ENCODE data around the gene WDR55.
"Not testable (repeated sequence)": the region's sequence is repeated elsewhere in the genome, so short reads cannot be mapped to it uniquely, and the experiment has no call there.

Gene WDR55

GRCh38 chr5:140711794-140712193, 47.1 kb downstream of the WDR55 start:
- H3K4me3 ChIP-seq (ENCODE audit: low read length in 2 of 2), result peak overlapping the region in 1 of 2 donors; percentile 82
- no peak overlapping the region for H3K9ac ChIP-seq (ENCODE audit: low read length in 2 of 2)
- H3K36me3 ChIP-seq (ENCODE audit: control insufficient read depth in 2 of 2, insufficient read depth in 2 of 2, low read length in 2 of 2), result no peaks in the 10 kb centered on the region
- no peaks in the 10 kb centered on the region for H3K9me3 ChIP-seq (ENCODE audit: control insufficient read depth in 2 of 2, low read length in 2 of 2)
- H3K27ac ChIP-seq (ENCODE audit: low read length), result no peak overlapping the region
- no peaks in the 10 kb centered on the region for H3K4me1 ChIP-seq (ENCODE audit: control insufficient read depth, insufficient read depth, low read length)
- no peaks in the 10 kb centered on the region for H3K27me3 ChIP-seq (ENCODE audit: control insufficient read depth in 1 of 2, insufficient read depth in 2 of 2, low read length in 2 of 2)

GRCh38 chr5:140713562-140714094, 48.9 kb downstream of the WDR55 start:
- H3K27ac ChIP-seq (ENCODE audit: low read length), result no peak overlapping the region
- no peak overlapping the region for H3K9ac ChIP-seq (ENCODE audit: low read length in 2 of 2)
- H3K36me3 ChIP-seq (ENCODE audit: control insufficient read depth in 2 of 2, insufficient read depth in 2 of 2, low read length in 2 of 2), result no peaks in the 10 kb centered on the region
- no peak overlapping the region for H3K4me3 ChIP-seq (ENCODE audit: low read length in 2 of 2)
- H3K27me3 ChIP-seq (ENCODE audit: control insufficient read depth in 1 of 2, insufficient read depth in 2 of 2, low read length in 2 of 2), result no peaks in the 10 kb centered on the region
- no peaks in the 10 kb centered on the region for H3K9me3 ChIP-seq (ENCODE audit: control insufficient read depth in 2 of 2, low read length in 2 of 2)
- no peaks in the 10 kb centered on the region for H3K4me1 ChIP-seq (ENCODE audit: control insufficient read depth, insufficient read depth, low read length)

- H3K4me1 ChIP-seq (ENCODE audit: control insufficient read depth, insufficient read depth, low read length); H3K9ac ChIP-seq (ENCODE audit: low read length in 2 of 2); H3K27ac ChIP-seq (ENCODE audit: low read length); H3K4me3 ChIP-seq (ENCODE audit: low read length in 2 of 2); H3K27me3 ChIP-seq (ENCODE audit: control insufficient read depth in 1 of 2, insufficient read depth in 2 of 2, low read length in 2 of 2); H3K36me3 ChIP-seq (ENCODE audit: control insufficient read depth in 2 of 2, insufficient read depth in 2 of 2, low read length in 2 of 2); H3K9me3 ChIP-seq (ENCODE audit: control insufficient read depth in 2 of 2, low read length in 2 of 2): not testable (repeated sequence)
These were observed 51.5 kb downstream of the WDR55 start for GRCh38 chr5:140716238-140716637.

GRCh38 chr5:140718266-140718592, 53.5 kb downstream of the WDR55 start:
- Histone ChIP-seq H3K27me3 (ENCODE audit: control insufficient read depth in 1 of 2, insufficient read depth in 2 of 2, low read length in 2 of 2) (no peaks in the 10 kb centered on the region), H3K9ac (ENCODE audit: low read length in 2 of 2) (no peak overlapping the region), H3K4me3 (ENCODE audit: low read length in 2 of 2) (no peak overlapping the region), H3K27ac (ENCODE audit: low read length) (no peak overlapping the region), H3K36me3 (ENCODE audit: control insufficient read depth in 2 of 2, insufficient read depth in 2 of 2, low read length in 2 of 2) (no peaks in the 10 kb centered on the region), H3K9me3 (ENCODE audit: control insufficient read depth in 2 of 2, low read length in 2 of 2) (no peaks in the 10 kb centered on the region), H3K4me1 (ENCODE audit: control insufficient read depth, insufficient read depth, low read length) (no peaks in the 10 kb centered on the region)

- H3K9me3 ChIP-seq (ENCODE audit: control insufficient read depth in 2 of 2, low read length in 2 of 2); H3K4me3 ChIP-seq (ENCODE audit: low read length in 2 of 2); H3K27me3 ChIP-seq (ENCODE audit: control insufficient read depth in 1 of 2, insufficient read depth in 2 of 2, low read length in 2 of 2); H3K36me3 ChIP-seq (ENCODE audit: control insufficient read depth in 2 of 2, insufficient read depth in 2 of 2, low read length in 2 of 2); H3K27ac ChIP-seq (ENCODE audit: low read length); H3K4me1 ChIP-seq (ENCODE audit: control insufficient read depth, insufficient read depth, low read length); H3K9ac ChIP-seq (ENCODE audit: low read length in 2 of 2): not testable (repeated sequence)
These were observed 56.0 kb downstream of the WDR55 start for GRCh38 chr5:140720738-140721137.

GRCh38 chr5:140721395-140721794, 56.7 kb downstream of the WDR55 start:
- H3K27ac ChIP-seq (ENCODE audit: low read length); H3K9me3 ChIP-seq (ENCODE audit: control insufficient read depth in 2 of 2, low read length in 2 of 2); H3K9ac ChIP-seq (ENCODE audit: low read length in 2 of 2); H3K36me3 ChIP-seq (ENCODE audit: control insufficient read depth in 2 of 2, insufficient read depth in 2 of 2, low read length in 2 of 2); H3K4me3 ChIP-seq (ENCODE audit: low read length in 2 of 2); H3K4me1 ChIP-seq (ENCODE audit: control insufficient read depth, insufficient read depth, low read length); H3K27me3 ChIP-seq (ENCODE audit: control insufficient read depth in 1 of 2, insufficient read depth in 2 of 2, low read length in 2 of 2): not testable (repeated sequence)
